ENCODE data around the gene ELAVL2. TPM values are rescaled to one million over a fixed set of nuclear protein-coding genes. Genes with fewer than 3 reads are reported as not detected.

The ELAVL2 gene
- total RNA-seq, 2 experiments from 2014 or later: not detected

GRCh38 chr9:23796209-23796608, 29.8 kb downstream of the ELAVL2 start:
- H3K36me3 Mint-ChIP-seq (ENCODE audit: low read depth): no peaks in the 10 kb centered on the region
- no peaks in the 10 kb centered on the region for H3K4me1 ChIP-seq (ENCODE audit: insufficient read depth, low read length)
- ChIA-PET POLR2A (no interaction called here), CTCF (no interaction called here)
- H3K27me3 Mint-ChIP-seq: no peaks in the 10 kb centered on the region
- H3K9me3 Mint-ChIP-seq: peaks cover 7% of the 10 kb centered on the region
- no peak overlapping the region for H3K27ac ChIP-seq (ENCODE audit: low read depth in 1 of 2, low read length in 2 of 2)
- ATAC-seq (ENCODE audit: poor library complexity): no peak
- no peak overlapping the region for H3K4me3 ChIP-seq (ENCODE audit: low read length)
- peaks cover 3 to 11% of the 10 kb centered on the region in 2 experiments for H3K9me3 ChIP-seq (ENCODE audit: control insufficient read depth in 1 of 2, insufficient read depth in 1 of 2, low read length in 2 of 2)
- no peak overlapping the region for H3K4me3 Mint-ChIP-seq
- no peaks in the 10 kb centered on the region for H3K36me3 ChIP-seq (ENCODE audit: insufficient read depth, low read length)
- intact Hi-C loops (cut with DNase I, micrococcal nuclease): no loop called here
- no peak overlapping the region for H3K27ac Mint-ChIP-seq
- no peaks in the 10 kb centered on the region for H3K4me1 Mint-ChIP-seq (ENCODE audit: low read depth)
- no peak for DNase-seq
- no peaks in the 10 kb centered on the region for H3K27me3 ChIP-seq (ENCODE audit: control insufficient read depth in 1 of 2, insufficient read depth in 2 of 2, low read length in 2 of 2)
- no peak for TF ChIP-seq CTCF (IDR thresholded peaks at IDR 0.05)

GRCh38 chr9:23790351-23791260, 35.4 kb downstream of the ELAVL2 start:
- ATAC-seq (ENCODE audit: poor library complexity): no peak
- Histone ChIP-seq H3K9me3 (ENCODE audit: control insufficient read depth in 1 of 2, insufficient read depth in 1 of 2, low read length in 2 of 2) (peaks cover 4 to 7% of the 10 kb centered on the region in 2 experiments), H3K4me3 (ENCODE audit: low read length) (no peak overlapping the region), H3K36me3 (ENCODE audit: insufficient read depth, low read length) (no peaks in the 10 kb centered on the region), H3K4me1 (ENCODE audit: insufficient read depth, low read length) (no peaks in the 10 kb centered on the region), H3K27ac (ENCODE audit: low read depth in 1 of 2, low read length in 2 of 2) (no peak overlapping the region), H3K27me3 (ENCODE audit: control insufficient read depth in 1 of 2, insufficient read depth in 2 of 2, low read length in 2 of 2) (no peaks in the 10 kb centered on the region)
- ChIA-PET POLR2A (no interaction called here), CTCF (no interaction called here)
- Mint-ChIP-seq H3K27ac (no peak overlapping the region), H3K4me1 (ENCODE audit: low read depth) (no peaks in the 10 kb centered on the region), H3K27me3 (no peaks in the 10 kb centered on the region), H3K36me3 (ENCODE audit: low read depth) (no peaks in the 10 kb centered on the region), H3K9me3 (no peaks in the 10 kb centered on the region), H3K4me3 (no peak overlapping the region)
- TF ChIP-seq CTCF (IDR thresholded peaks at IDR 0.05): no peak
- no peak for DNase-seq
- intact Hi-C loops (cut with DNase I, micrococcal nuclease): no loop called here

- no peaks in the 10 kb centered on the region for H3K4me1 Mint-ChIP-seq (ENCODE audit: low read depth)
Measured at GRCh38 chr9:23789529-23790254, 36.3 kb downstream of the ELAVL2 start.

More at GRCh38 chr9:23789529-23790254, 36.3 kb downstream of the ELAVL2 start:
- no peak for ATAC-seq (ENCODE audit: poor library complexity)
- Histone ChIP-seq H3K36me3 (ENCODE audit: insufficient read depth, low read length) (no peaks in the 10 kb centered on the region), H3K4me3 (ENCODE audit: low read length) (no peak overlapping the region), H3K27ac (ENCODE audit: low read depth in 1 of 2, low read length in 2 of 2) (no peak overlapping the region), H3K4me1 (ENCODE audit: insufficient read depth, low read length) (no peaks in the 10 kb centered on the region), H3K9me3 (ENCODE audit: control insufficient read depth in 1 of 2, insufficient read depth in 1 of 2, low read length in 2 of 2) (peaks cover 3 to 4% of the 10 kb centered on the region in 2 experiments), H3K27me3 (ENCODE audit: control insufficient read depth in 1 of 2, insufficient read depth in 2 of 2, low read length in 2 of 2) (no peaks in the 10 kb centered on the region)
- intact Hi-C loops (cut with DNase I, micrococcal nuclease): no loop called here
- H3K27ac Mint-ChIP-seq: no peak overlapping the region
- ChIA-PET POLR2A (no interaction called here), CTCF (no interaction called here)
- H3K9me3 Mint-ChIP-seq: no peaks in the 10 kb centered on the region
- H3K27me3 Mint-ChIP-seq: no peaks in the 10 kb centered on the region
- no peak overlapping the region for H3K4me3 Mint-ChIP-seq
- TF ChIP-seq CTCF (IDR thresholded peaks at IDR 0.05): no peak
- DNase-seq: no peak
- H3K36me3 Mint-ChIP-seq (ENCODE audit: low read depth): no peaks in the 10 kb centered on the region

Measured in CD4-positive, alpha-beta T cell (primary cell).